ENCODE measurements around the gene HDAC2.
"Not testable (repeated sequence)": the region's sequence is repeated elsewhere in the genome, so short reads cannot be mapped to it uniquely, and the experiment has no call there.

The HDAC2 gene

GRCh38 chr6:113971741-113972140, 793 bp upstream of the HDAC2 start:
- DNase-seq (ENCODE audit: low read depth): no peak

- DNase-seq (ENCODE audit: low read depth): peak; percentile 30
These were observed 802 bp downstream of the HDAC2 start for GRCh38 chr6:113969888-113970804.

GRCh38 chr6:113968472-113968871, 2.5 kb downstream of the HDAC2 start:
- DNase-seq (ENCODE audit: low read depth): no peak

GRCh38 chr6:113967777-113968176, 3.2 kb downstream of the HDAC2 start:
- no peak for DNase-seq (ENCODE audit: low read depth)

- no peak for DNase-seq (ENCODE audit: low read depth)
These were observed 10.2 kb downstream of the HDAC2 start for GRCh38 chr6:113960795-113961194.

GRCh38 chr6:113959235-113959634, 11.7 kb downstream of the HDAC2 start:
- no peak for DNase-seq (ENCODE audit: low read depth)

GRCh38 chr6:113954653-113955052, 16.3 kb downstream of the HDAC2 start:
- DNase-seq (ENCODE audit: low read depth): no peak

GRCh38 chr6:113953346-113953745, 17.6 kb downstream of the HDAC2 start:
- no peak for DNase-seq (ENCODE audit: low read depth)

- no peak for DNase-seq (ENCODE audit: low read depth)
These were observed 21.4 kb downstream of the HDAC2 start for GRCh38 chr6:113949499-113949898.

GRCh38 chr6:113944701-113945100, 26.2 kb downstream of the HDAC2 start:
- no peak for DNase-seq (ENCODE audit: low read depth)

GRCh38 chr6:113939825-113940224, 31.1 kb downstream of the HDAC2 start:
- no peak for DNase-seq (ENCODE audit: low read depth)

- no peak for DNase-seq (ENCODE audit: low read depth)
These were observed 34.6 kb downstream of the HDAC2 start for GRCh38 chr6:113936093-113936934.

GRCh38 chr6:113934101-113934500, 36.8 kb downstream of the HDAC2 start:
- no peak for DNase-seq (ENCODE audit: low read depth)

GRCh38 chr6:113931907-113932306, 39.0 kb downstream of the HDAC2 start:
- DNase-seq (ENCODE audit: low read depth): not testable (repeated sequence)

GRCh38 chr6:113930183-113930582, 40.8 kb downstream of the HDAC2 start:
- no peak for DNase-seq (ENCODE audit: low read depth)

GRCh38 chr6:113927001-113927400, 43.9 kb downstream of the HDAC2 start:
- no peak for DNase-seq (ENCODE audit: low read depth)

GRCh38 chr6:113925378-113925777, 45.6 kb downstream of the HDAC2 start:
- no peak for DNase-seq (ENCODE audit: low read depth)

- no peak for DNase-seq (ENCODE audit: low read depth)
These were observed 46.6 kb downstream of the HDAC2 start for GRCh38 chr6:113924312-113924723.

GRCh38 chr6:113923526-113923925, 47.4 kb downstream of the HDAC2 start:
- DNase-seq (ENCODE audit: low read depth): no peak

GRCh38 chr6:113921299-113921904, 49.5 kb downstream of the HDAC2 start:
- DNase-seq (ENCODE audit: low read depth): no peak

GRCh38 chr6:113920663-113921267, 50.2 kb downstream of the HDAC2 start:
- no peak for DNase-seq (ENCODE audit: low read depth)

- DNase-seq (ENCODE audit: low read depth): not testable (repeated sequence)
These were observed 60.7 kb downstream of the HDAC2 start for GRCh38 chr6:113910285-113910684.

Data from activated T-cell treated with anti-CD3 and anti-CD28 coated beads for 1 hour (primary cell).